ENCODE measurements around the gene CNGB1. TPM values are rescaled to one million over a fixed set of nuclear protein-coding genes. Genes with fewer than 3 reads are reported as not detected.

The CNGB1 gene
- polyA plus RNA-seq, 1 donor (not counting 4 experiments of a cell fraction or from before 2014, with no cell fraction given): 0.08 TPM

DNA sequence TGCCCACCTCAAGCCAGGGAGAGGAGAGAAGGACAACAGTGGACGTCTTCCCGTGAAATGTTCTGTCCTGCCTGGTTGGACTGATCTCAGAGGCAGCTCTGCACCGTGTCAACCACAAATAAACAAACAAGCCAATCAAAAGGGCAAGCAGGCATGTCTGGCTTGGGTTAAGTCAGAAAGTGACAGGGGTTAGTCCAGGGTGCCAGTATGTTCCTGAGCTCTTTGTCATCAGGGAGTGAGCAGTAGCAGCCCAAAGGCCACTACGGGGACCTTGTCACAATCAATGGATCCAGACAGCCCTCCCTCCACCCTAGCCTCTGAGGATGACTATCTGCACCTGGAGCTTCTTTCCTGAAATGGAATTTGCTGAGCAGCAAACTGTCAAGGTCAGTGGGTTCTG lies 35.0 kb downstream of the CNGB1 start:
- no peaks in the 10 kb centered on the region for H3K27me3 ChIP-seq (ENCODE audit: control insufficient read depth, extremely low read depth, insufficient read depth, low read length)
- H3K9me1 ChIP-seq (ENCODE audit: control insufficient read depth, extremely low read depth, insufficient read depth, low read length): no peaks in the 10 kb centered on the region
- dilution Hi-C loops (cut with MboI; ENCODE audit: extremely low pct_ligation_motif_present, low sequenced_read_pairs): no loop called here
- no peak overlapping the region for H3K4me2 ChIP-seq (ENCODE audit: control insufficient read depth, extremely low read depth, insufficient read depth, low read depth, low read length)
- no peak overlapping the region for H2AFZ ChIP-seq (ENCODE audit: control insufficient read depth, low read length)
- no peaks in the 10 kb centered on the region for H3K79me2 ChIP-seq (ENCODE audit: control insufficient read depth, insufficient read depth, low read length)
- no peak overlapping the region for H3K9ac ChIP-seq (ENCODE audit: control insufficient read depth, extremely low read depth, insufficient read depth, low read length)
- DNase-seq (ENCODE audit: low read depth, low spot score): no peak
- no peaks in the 10 kb centered on the region for H3K36me3 ChIP-seq (ENCODE audit: control insufficient read depth in 2 of 2, extremely low read depth in 1 of 2, insufficient read depth in 2 of 2, low read length in 2 of 2)
- H4K20me1 ChIP-seq (ENCODE audit: control insufficient read depth, extremely low read depth, insufficient read depth, low read length): no peaks in the 10 kb centered on the region
- TF ChIP-seq, protein P1, sequence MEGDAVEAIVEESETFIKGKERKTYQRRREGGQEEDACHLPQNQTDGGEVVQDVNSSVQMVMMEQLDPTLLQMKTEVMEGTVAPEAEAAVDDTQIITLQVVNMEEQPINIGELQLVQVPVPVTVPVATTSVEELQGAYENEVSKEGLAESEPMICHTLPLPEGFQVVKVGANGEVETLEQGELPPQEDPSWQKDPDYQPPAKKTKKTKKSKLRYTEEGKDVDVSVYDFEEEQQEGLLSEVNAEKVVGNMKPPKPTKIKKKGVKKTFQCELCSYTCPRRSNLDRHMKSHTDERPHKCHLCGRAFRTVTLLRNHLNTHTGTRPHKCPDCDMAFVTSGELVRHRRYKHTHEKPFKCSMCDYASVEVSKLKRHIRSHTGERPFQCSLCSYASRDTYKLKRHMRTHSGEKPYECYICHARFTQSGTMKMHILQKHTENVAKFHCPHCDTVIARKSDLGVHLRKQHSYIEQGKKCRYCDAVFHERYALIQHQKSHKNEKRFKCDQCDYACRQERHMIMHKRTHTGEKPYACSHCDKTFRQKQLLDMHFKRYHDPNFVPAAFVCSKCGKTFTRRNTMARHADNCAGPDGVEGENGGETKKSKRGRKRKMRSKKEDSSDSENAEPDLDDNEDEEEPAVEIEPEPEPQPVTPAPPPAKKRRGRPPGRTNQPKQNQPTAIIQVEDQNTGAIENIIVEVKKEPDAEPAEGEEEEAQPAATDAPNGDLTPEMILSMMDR (optimal IDR thresholded peaks at IDR 0.05 in 1 of 3, IDR thresholded peaks at IDR 0.05 in 1 of 3, conservative IDR thresholded peaks at IDR 0.05 in 1 of 3; ENCODE audit: extremely low read depth in 1 of 3, insufficient read depth in 2 of 3, low read length in 3 of 3): no peak
- no peak for TF ChIP-seq EZH2 (IDR thresholded peaks at IDR 0.05; ENCODE audit: low read length)
- no peak overlapping the region for H3K4me3 ChIP-seq (ENCODE audit: control insufficient read depth in 2 of 3, extremely low read depth in 1 of 3, insufficient read depth in 2 of 3, low read depth in 1 of 3, low read length in 3 of 3)
- FAIRE-seq: no peak
- peaks cover 19% of the 10 kb centered on the region for H3K4me1 ChIP-seq (ENCODE audit: control insufficient read depth, extremely low read depth, insufficient read depth, low read length)
- H3K9me3 ChIP-seq (ENCODE audit: control insufficient read depth, low read depth, low read length): no peaks in the 10 kb centered on the region
- H3K27ac ChIP-seq (ENCODE audit: control insufficient read depth, insufficient read depth, low read length): no peak overlapping the region

DNA sequence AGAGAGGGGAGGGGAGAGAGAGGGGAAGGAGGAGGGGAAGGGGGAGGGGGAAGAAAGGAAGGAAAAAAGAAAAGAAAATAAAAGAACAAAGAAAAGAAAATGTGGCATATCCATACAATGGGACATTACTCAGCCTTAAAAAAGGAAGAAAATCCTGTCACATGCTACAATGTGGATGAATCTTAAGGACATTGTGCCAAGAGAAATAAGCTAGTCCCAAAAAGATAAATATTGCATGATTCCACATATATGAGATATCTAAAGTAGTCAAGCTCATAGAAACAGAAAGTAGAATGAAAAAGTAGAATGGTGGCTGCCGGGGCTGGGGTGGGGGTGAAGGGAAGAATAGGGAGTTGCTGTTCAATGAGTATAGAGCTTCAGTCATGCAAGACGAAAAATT lies 40.4 kb downstream of the CNGB1 start:
- H3K9me1 ChIP-seq (ENCODE audit: control insufficient read depth, extremely low read depth, insufficient read depth, low read length): no peaks in the 10 kb centered on the region
- no peak for DNase-seq (ENCODE audit: low read depth, low spot score)
- no peaks in the 10 kb centered on the region for H3K9me3 ChIP-seq (ENCODE audit: control insufficient read depth, low read depth, low read length)
- FAIRE-seq: no peak
- TF ChIP-seq EZH2 (IDR thresholded peaks at IDR 0.05; ENCODE audit: low read length): no peak
- TF ChIP-seq, protein P1 (optimal IDR thresholded peaks at IDR 0.05 in 1 of 3, IDR thresholded peaks at IDR 0.05 in 1 of 3, conservative IDR thresholded peaks at IDR 0.05 in 1 of 3; ENCODE audit: extremely low read depth in 1 of 3, insufficient read depth in 2 of 3, low read length in 3 of 3): no peak
- no peak overlapping the region for H2AFZ ChIP-seq (ENCODE audit: control insufficient read depth, low read length)
- no peak overlapping the region for H3K4me2 ChIP-seq (ENCODE audit: control insufficient read depth, extremely low read depth, insufficient read depth, low read depth, low read length)
- H3K4me1 ChIP-seq (ENCODE audit: control insufficient read depth, extremely low read depth, insufficient read depth, low read length): no peaks in the 10 kb centered on the region
- dilution Hi-C loops (cut with MboI; ENCODE audit: extremely low pct_ligation_motif_present, low sequenced_read_pairs): no loop called here
- no peak overlapping the region for H3K9ac ChIP-seq (ENCODE audit: control insufficient read depth, extremely low read depth, insufficient read depth, low read length)
- no peaks in the 10 kb centered on the region for H3K36me3 ChIP-seq (ENCODE audit: control insufficient read depth in 2 of 2, extremely low read depth in 1 of 2, insufficient read depth in 2 of 2, low read length in 2 of 2)
- H3K79me2 ChIP-seq (ENCODE audit: control insufficient read depth, insufficient read depth, low read length): no peaks in the 10 kb centered on the region
- H3K27me3 ChIP-seq (ENCODE audit: control insufficient read depth, extremely low read depth, insufficient read depth, low read length): no peaks in the 10 kb centered on the region
- H3K4me3 ChIP-seq (ENCODE audit: control insufficient read depth in 2 of 3, extremely low read depth in 1 of 3, insufficient read depth in 2 of 3, low read depth in 1 of 3, low read length in 3 of 3): no peak overlapping the region
- no peak overlapping the region for H3K27ac ChIP-seq (ENCODE audit: control insufficient read depth, insufficient read depth, low read length)
- no peaks in the 10 kb centered on the region for H4K20me1 ChIP-seq (ENCODE audit: control insufficient read depth, extremely low read depth, insufficient read depth, low read length)

Data from keratinocyte (primary cell).